K562 (cell line): Measurements from ENCODE around the gene TMEM39A. TPM values are rescaled to one million over a fixed set of nuclear protein-coding genes. Genes with fewer than 3 reads are reported as not detected.
A peak's percentile ranks its signal among the peaks of the same experiment; 100 is the strongest.

ENCODE experiments used
- CBFB ChIP-seq: sonication (generic); formaldehyde crosslinking; IDR thresholded peaks from 2 replicates; pipeline ENCODE4 v1.4.0; 2020; ENCODE audit warnings: mild to moderate bottlenecking, missing genetic modification reagents
- GABPB1 ChIP-seq: sonication (generic); formaldehyde crosslinking; IDR thresholded peaks from 2 replicates; pipeline ENCODE4 v1.8.0; 2022; ENCODE audit warnings: mild to moderate bottlenecking, missing genetic modification reagents
- GATAD2B ChIP-seq: fragments of 450-650 bp; IDR thresholded peaks from 2 replicates; pipeline ENCODE4 v1.6.1; 2017; ENCODE audit warnings: mild to moderate bottlenecking, borderline replicate concordance
- HDAC3 ChIP-seq: fragments of 450-650 bp; IDR thresholded peaks from 2 replicates; pipeline ENCODE4 v1.6.1; 2018; ENCODE audit warnings: borderline replicate concordance, mild to moderate bottlenecking, moderate library complexity; ENCODE audit not compliant: partially characterized antibody
- HMG20B ChIP-seq: fragments of 250-450 bp; sonication (Bioruptor Pico); IDR thresholded peaks from 2 replicates; pipeline ENCODE4 v1.5.0; 2021; ENCODE audit warnings: mild to moderate bottlenecking
- MYNN ChIP-seq, 2 experiments: sonication (generic); formaldehyde crosslinking in 1 of 2; IDR thresholded peaks; 2 replicates each; pipeline versions ENCODE4 v1.5.0 to v1.6.1; 2016 to 2020; ENCODE audit warnings: antibody characterized with exemption in 1 of 2, missing genetic modification reagents in 1 of 2
- NCOR1 ChIP-seq: fragments of 450-650 bp; IDR thresholded peaks from 2 replicates; pipeline ENCODE4 v1.6.1; 2016; ENCODE audit warnings: mild to moderate bottlenecking, moderate library complexity
- NFYB ChIP-seq: IDR thresholded peaks from 2 replicates; pipeline ENCODE4 v1.6.1; 2011; ENCODE audit warnings: mild to moderate bottlenecking, moderate library complexity; ENCODE audit not compliant: insufficient read length; ENCODE audit errors: extremely low read depth
- PRMT5 ChIP-seq: sonication (generic); formaldehyde crosslinking; IDR thresholded peaks from 2 replicates; pipeline ENCODE4 v1.5.0; 2020; ENCODE audit warnings: missing genetic modification reagents
- RBBP5 ChIP-seq: fragments of 200-600 bp; sonication (generic); IDR thresholded peaks from 2 replicates; pipeline ENCODE4 v1.6.1; 2012; ENCODE audit warnings: borderline replicate concordance, mild to moderate bottlenecking, low read length, control low read depth, inconsistent platforms; ENCODE audit not compliant: insufficient read depth, poor library complexity, severe bottlenecking
- ZFP1 ChIP-seq: fragments of 450-650 bp; formaldehyde crosslinking; IDR thresholded peaks from 2 replicates; pipeline ENCODE4 v1.4.0; 2020; ENCODE audit warnings: mild to moderate bottlenecking, mixed read lengths
- ZNF232 ChIP-seq: sonication (generic); formaldehyde crosslinking; IDR thresholded peaks from 2 replicates; pipeline ENCODE4 v1.8.0; 2022; ENCODE audit warnings: mild to moderate bottlenecking, missing genetic modification reagents
- ZNF282 ChIP-seq: sonication (generic); formaldehyde crosslinking; IDR thresholded peaks from 2 replicates; pipeline ENCODE4 v1.8.1; 2023; ENCODE audit warnings: missing genetic modification reagents
- ZNF76 ChIP-seq: fragments of 250-450 bp; sonication (Bioruptor Pico); IDR thresholded peaks from 2 replicates; pipeline ENCODE4 v1.4.0; 2020; ENCODE audit warnings: mild to moderate bottlenecking, moderate library complexity, borderline replicate concordance
- polyA plus RNA-seq, 8 experiments: library from polyadenylated mRNA; depleted of rRNA in 4 of 8; stranded (reverse) in 5 of 8; unstranded in 3 of 8; fragments of >200 nt; fragmentation: Nextera tagmentation in 2 of 8; fragmentation: Illumina TruSeq in 1 of 8; extraction: Ambion mirVana in 2 of 8; extraction: Trizol in 1 of 8; gene quantifications; 2 replicates each; pipeline versions ENCODE4 v1.2.1 to v1.2.3, GENCODE V29; 2011 to 2014; ENCODE audit warnings: inconsistent platforms in 1 of 8, missing spikeins in 1 of 8
- total RNA-seq, 7 experiments: library from RNA; depleted of rRNA in 6 of 7; stranded (reverse); fragments of >200 nt in 6 of 7; fragmentation: Illumina TruSeq in 2 of 7; extraction: Trizol in 2 of 7; gene quantifications; 2 replicates each; pipeline versions ENCODE4 v1.2.1 to v1.2.3, GENCODE V29; 2011 to 2021; ENCODE audit warnings: low replicate concordance in 1 of 7
- TF ChIP-seq, protein P1 (sequence below): fragments of 450-650 bp; IDR thresholded peaks from 2 replicates; pipeline ENCODE4 v1.6.1; 2016; ENCODE audit warnings: mild to moderate bottlenecking, moderate library complexity
- TF ChIP-seq, protein P2 (sequence below): fragments of 250-450 bp; sonication (Bioruptor Pico); IDR thresholded peaks from 2 replicates; pipeline ENCODE4 v1.8.0; 2021; ENCODE audit warnings: borderline replicate concordance, mild to moderate bottlenecking, moderate library complexity; ENCODE audit not compliant: poor library complexity, severe bottlenecking

TMEM39A gene
- total and polyA plus RNA-seq, 9 of the 15 experiments (the other 6 are each of a cell fraction or from before 2014, with no cell fraction given): 12.0 to 41.5 (median 15.4) TPM

DNA sequence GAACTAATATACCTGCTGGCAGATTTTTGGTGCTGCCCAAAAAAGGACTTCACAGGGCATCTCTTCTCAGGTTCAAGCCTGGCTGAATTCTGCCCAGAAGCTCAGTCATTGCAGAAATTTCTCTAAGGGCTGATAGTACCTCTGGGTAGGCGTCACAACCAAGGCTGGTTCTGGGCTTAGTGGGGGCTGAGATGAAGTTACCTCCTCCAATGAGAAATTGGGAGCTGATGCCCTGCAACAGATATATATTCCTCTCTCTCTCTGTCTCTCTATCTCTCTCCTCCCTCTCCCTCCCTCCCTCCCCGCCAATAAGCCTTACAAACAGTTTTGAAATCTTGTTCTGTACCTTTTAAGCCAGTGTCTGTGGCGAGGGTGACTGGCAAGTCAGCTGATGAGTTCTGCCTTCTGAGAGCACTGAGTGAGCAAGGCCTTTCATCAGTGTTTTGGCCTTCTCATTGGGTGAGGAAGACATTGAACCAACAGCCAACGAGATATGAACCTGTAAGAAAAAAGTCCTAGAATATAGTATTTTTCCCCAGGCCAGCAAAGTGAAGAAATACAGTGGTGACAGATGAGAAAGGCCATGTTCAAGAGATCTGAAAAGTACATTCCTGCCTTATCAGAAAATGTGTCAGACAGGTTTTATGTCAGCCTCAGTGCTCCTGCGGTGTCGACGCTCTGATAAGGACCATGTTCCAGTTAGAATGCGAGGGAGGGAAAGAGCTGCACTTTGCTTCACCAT lies 45.5 kb downstream of the TMEM39A start (continued):
- TF ChIP-seq, protein P1, sequence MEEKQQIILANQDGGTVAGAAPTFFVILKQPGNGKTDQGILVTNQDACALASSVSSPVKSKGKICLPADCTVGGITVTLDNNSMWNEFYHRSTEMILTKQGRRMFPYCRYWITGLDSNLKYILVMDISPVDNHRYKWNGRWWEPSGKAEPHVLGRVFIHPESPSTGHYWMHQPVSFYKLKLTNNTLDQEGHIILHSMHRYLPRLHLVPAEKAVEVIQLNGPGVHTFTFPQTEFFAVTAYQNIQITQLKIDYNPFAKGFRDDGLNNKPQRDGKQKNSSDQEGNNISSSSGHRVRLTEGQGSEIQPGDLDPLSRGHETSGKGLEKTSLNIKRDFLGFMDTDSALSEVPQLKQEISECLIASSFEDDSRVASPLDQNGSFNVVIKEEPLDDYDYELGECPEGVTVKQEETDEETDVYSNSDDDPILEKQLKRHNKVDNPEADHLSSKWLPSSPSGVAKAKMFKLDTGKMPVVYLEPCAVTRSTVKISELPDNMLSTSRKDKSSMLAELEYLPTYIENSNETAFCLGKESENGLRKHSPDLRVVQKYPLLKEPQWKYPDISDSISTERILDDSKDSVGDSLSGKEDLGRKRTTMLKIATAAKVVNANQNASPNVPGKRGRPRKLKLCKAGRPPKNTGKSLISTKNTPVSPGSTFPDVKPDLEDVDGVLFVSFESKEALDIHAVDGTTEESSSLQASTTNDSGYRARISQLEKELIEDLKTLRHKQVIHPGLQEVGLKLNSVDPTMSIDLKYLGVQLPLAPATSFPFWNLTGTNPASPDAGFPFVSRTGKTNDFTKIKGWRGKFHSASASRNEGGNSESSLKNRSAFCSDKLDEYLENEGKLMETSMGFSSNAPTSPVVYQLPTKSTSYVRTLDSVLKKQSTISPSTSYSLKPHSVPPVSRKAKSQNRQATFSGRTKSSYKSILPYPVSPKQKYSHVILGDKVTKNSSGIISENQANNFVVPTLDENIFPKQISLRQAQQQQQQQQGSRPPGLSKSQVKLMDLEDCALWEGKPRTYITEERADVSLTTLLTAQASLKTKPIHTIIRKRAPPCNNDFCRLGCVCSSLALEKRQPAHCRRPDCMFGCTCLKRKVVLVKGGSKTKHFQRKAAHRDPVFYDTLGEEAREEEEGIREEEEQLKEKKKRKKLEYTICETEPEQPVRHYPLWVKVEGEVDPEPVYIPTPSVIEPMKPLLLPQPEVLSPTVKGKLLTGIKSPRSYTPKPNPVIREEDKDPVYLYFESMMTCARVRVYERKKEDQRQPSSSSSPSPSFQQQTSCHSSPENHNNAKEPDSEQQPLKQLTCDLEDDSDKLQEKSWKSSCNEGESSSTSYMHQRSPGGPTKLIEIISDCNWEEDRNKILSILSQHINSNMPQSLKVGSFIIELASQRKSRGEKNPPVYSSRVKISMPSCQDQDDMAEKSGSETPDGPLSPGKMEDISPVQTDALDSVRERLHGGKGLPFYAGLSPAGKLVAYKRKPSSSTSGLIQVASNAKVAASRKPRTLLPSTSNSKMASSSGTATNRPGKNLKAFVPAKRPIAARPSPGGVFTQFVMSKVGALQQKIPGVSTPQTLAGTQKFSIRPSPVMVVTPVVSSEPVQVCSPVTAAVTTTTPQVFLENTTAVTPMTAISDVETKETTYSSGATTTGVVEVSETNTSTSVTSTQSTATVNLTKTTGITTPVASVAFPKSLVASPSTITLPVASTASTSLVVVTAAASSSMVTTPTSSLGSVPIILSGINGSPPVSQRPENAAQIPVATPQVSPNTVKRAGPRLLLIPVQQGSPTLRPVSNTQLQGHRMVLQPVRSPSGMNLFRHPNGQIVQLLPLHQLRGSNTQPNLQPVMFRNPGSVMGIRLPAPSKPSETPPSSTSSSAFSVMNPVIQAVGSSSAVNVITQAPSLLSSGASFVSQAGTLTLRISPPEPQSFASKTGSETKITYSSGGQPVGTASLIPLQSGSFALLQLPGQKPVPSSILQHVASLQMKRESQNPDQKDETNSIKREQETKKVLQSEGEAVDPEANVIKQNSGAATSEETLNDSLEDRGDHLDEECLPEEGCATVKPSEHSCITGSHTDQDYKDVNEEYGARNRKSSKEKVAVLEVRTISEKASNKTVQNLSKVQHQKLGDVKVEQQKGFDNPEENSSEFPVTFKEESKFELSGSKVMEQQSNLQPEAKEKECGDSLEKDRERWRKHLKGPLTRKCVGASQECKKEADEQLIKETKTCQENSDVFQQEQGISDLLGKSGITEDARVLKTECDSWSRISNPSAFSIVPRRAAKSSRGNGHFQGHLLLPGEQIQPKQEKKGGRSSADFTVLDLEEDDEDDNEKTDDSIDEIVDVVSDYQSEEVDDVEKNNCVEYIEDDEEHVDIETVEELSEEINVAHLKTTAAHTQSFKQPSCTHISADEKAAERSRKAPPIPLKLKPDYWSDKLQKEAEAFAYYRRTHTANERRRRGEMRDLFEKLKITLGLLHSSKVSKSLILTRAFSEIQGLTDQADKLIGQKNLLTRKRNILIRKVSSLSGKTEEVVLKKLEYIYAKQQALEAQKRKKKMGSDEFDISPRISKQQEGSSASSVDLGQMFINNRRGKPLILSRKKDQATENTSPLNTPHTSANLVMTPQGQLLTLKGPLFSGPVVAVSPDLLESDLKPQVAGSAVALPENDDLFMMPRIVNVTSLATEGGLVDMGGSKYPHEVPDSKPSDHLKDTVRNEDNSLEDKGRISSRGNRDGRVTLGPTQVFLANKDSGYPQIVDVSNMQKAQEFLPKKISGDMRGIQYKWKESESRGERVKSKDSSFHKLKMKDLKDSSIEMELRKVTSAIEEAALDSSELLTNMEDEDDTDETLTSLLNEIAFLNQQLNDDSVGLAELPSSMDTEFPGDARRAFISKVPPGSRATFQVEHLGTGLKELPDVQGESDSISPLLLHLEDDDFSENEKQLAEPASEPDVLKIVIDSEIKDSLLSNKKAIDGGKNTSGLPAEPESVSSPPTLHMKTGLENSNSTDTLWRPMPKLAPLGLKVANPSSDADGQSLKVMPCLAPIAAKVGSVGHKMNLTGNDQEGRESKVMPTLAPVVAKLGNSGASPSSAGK: peak; percentile 77
- peak; percentile 82 for TF ChIP-seq NCOR1
- no peak for TF ChIP-seq ZNF282 (CRISPR knock-in tag)
- no peak for TF ChIP-seq NFYB
- no peak for TF ChIP-seq GABPB1
- TF ChIP-seq CBFB: no peak
- TF ChIP-seq RBBP5: no peak
- no peak for TF ChIP-seq HMG20B (CRISPR knock-in tag)
- peak; percentile 80; the same call in 1 of the 2 replicates for TF ChIP-seq GATAD2B
- no peak for TF ChIP-seq ZFP1
- TF ChIP-seq ZNF76 (CRISPR knock-in tag): no peak
- no peak for TF ChIP-seq MYNN (IDR thresholded peaks at IDR 0.05)
- no peak for TF ChIP-seq MYNN (CRISPR knock-in tag; IDR thresholded peaks at IDR 0.05)
- TF ChIP-seq HDAC3: peak; percentile 61
- TF ChIP-seq, protein P2, sequence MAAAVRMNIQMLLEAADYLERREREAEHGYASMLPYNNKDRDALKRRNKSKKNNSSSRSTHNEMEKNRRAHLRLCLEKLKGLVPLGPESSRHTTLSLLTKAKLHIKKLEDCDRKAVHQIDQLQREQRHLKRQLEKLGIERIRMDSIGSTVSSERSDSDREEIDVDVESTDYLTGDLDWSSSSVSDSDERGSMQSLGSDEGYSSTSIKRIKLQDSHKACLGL (CRISPR knock-in tag): no peak
- no peak for TF ChIP-seq ZNF232 (CRISPR knock-in tag)
- TF ChIP-seq PRMT5 (CRISPR knock-in tag): no peak
